ENCODE measurements around the gene NHERF1. TPM values are rescaled to one million over a fixed set of nuclear protein-coding genes. Genes with fewer than 3 reads are reported as not detected.

NHERF1 gene
- total and polyA plus RNA-seq, 2 of the 8 experiments (the other 6 are each of a cell fraction or from before 2014, with no cell fraction given) = 92.9 to 99.2 TPM

DNA sequence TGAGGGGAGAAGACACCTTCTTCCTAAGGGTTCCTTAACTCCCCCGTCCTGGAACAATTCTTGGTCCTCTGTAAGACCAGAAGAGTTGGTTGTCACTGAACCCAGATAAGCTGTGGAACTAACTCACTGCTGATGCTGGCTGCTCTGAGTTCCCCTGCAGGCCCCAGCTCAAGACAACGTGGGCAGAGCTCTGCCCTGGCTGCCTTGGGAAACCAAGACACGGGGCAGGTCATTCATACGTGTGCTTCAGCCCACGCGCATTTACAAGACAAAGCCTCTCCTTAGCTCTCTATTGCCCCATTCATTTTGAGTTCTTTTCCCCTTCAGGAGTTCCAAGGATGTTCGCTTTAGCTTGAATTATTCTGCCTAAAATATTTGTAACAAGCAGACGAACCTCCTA lies 31.1 kb downstream of the NHERF1 start:
- no peak overlapping the region for H3K4me3 ChIP-seq (ENCODE audit: extremely low read depth in 1 of 4, insufficient read depth in 2 of 4, low read depth in 3 of 4, low read length in 4 of 4)
- no peak overlapping the region for H3K27ac ChIP-seq (ENCODE audit: low read depth, low read length)
- no peak overlapping the region for H3K9ac ChIP-seq (replicated peaks in 1 of 4; ENCODE audit: extremely low read depth in 1 of 4, low read depth in 3 of 4, low read length in 3 of 4)
- H2BK15ac ChIP-seq (ENCODE audit: low read length) = no peak overlapping the region
- no peak overlapping the region for H3K23ac ChIP-seq (ENCODE audit: insufficient read length)
- H4K91ac ChIP-seq (replicated peaks; ENCODE audit: insufficient read length, low read length) = no peak overlapping the region
- H2AK5ac ChIP-seq (ENCODE audit: low read depth, low read length) = no peak overlapping the region
- H3K4ac ChIP-seq (replicated peaks; ENCODE audit: insufficient read length, low read depth, low read length) = no peak overlapping the region
- no peak overlapping the region for H2AFZ ChIP-seq (ENCODE audit: low read length)
- no peak overlapping the region for H3K4me2 ChIP-seq (ENCODE audit: insufficient read depth in 1 of 2, low read depth in 2 of 2, low read length in 2 of 2)
- H3K4me1 ChIP-seq (replicated peaks in 1 of 4; ENCODE audit: control insufficient read depth in 3 of 4, insufficient read depth in 4 of 4, low read length in 3 of 4) = peaks cover 0 to 9% (median 6%) of the 10 kb centered on the region in 4 experiments; a peak in 5 of 7 replicates
- H2BK5ac ChIP-seq (ENCODE audit: low read depth, low read length) = no peak overlapping the region
- H2BK120ac ChIP-seq (replicated peaks; ENCODE audit: low read depth, low read length) = no peak overlapping the region
- no peak overlapping the region for H4K5ac ChIP-seq (ENCODE audit: insufficient read length, low read depth, low read length)
- ChIA-PET POLR2A (ENCODE audit: partially characterized antibody) (interaction anchor here (0.6 kb wide), 1 partner anchor 12 kb away, joined by 3 read pairs; no protein-coding TSS in a partner anchor), CTCF (ENCODE audit: partially characterized antibody) (interaction anchor here (1.0 to 99.6 kb wide), 12 partner anchors 9 to 122 kb away, joined by 3 to 2981 read pairs (median 9); partner anchors contain the start of genes FDXR, GRIN2C, NHERF1 and RAB37)
- H3K27me3 ChIP-seq (replicated peaks in 1 of 4; ENCODE audit: control insufficient read depth in 3 of 4, extremely low read depth in 1 of 4, insufficient read depth in 3 of 4, low read length in 3 of 4) = no peaks in the 10 kb centered on the region
- no peak for DNase-seq (ENCODE audit: low read depth in 1 of 2, low spot score in 2 of 2)
- no peaks in the 10 kb centered on the region for H3K9me3 ChIP-seq (ENCODE audit: insufficient read depth in 2 of 2, low read depth in 1 of 2, low read length in 1 of 2)
- FAIRE-seq = no peak
- H3K79me2 ChIP-seq (ENCODE audit: control insufficient read depth in 1 of 2, insufficient read depth in 2 of 2, low read length in 2 of 2) = peaks cover 0 to 24% of the 10 kb centered on the region in 2 experiments; a peak in 2 of 4 replicates
- H3K18ac ChIP-seq (ENCODE audit: extremely low read depth, low read length) = no peak overlapping the region
- peaks cover 9% of the 10 kb centered on the region for H3K23me2 ChIP-seq (ENCODE audit: low read depth, low read length)
- no peak overlapping the region for H2BK12ac ChIP-seq (ENCODE audit: low read depth, low read length)
- H3K14ac ChIP-seq (ENCODE audit: insufficient read length) = no peak overlapping the region
- WGBS, 2 experiments (ENCODE audit: extremely low coverage in 1 of 2, insufficient coverage in 1 of 2, insufficient read length in 1 of 2, insufficient replicate concordance in 2 of 2, low coverage in 1 of 2, low lambda C conversion rate in 2 of 2, missing lambda C conversion rate in 1 of 2) = 94% methylated on average over 8 of the region's 8 CpGs; no CpG with 5 or more reads in 1 of the 2 experiments
- H4K8ac ChIP-seq (ENCODE audit: extremely low read depth, insufficient read depth, low read length) = no peak overlapping the region
- peaks cover 14% of the 10 kb centered on the region for H3K79me1 ChIP-seq (ENCODE audit: low read depth, low read length)
- H4K20me1 ChIP-seq (replicated peaks in 1 of 2; ENCODE audit: control insufficient read depth in 1 of 2, insufficient read depth in 2 of 2, low read length in 2 of 2) = peaks cover 3 to 7% of the 10 kb centered on the region in 2 experiments
- TF ChIP-seq KDM5A (IDR thresholded peaks at IDR 0.05; ENCODE audit: low read length) = no peak
- H2BK20ac ChIP-seq (ENCODE audit: low read length) = no peak overlapping the region
- no peak overlapping the region for H3K56ac ChIP-seq (replicated peaks; ENCODE audit: insufficient read length, low read depth, low read length)
- peaks cover 0 to 9% (median 0%) of the 10 kb centered on the region in 4 experiments; a peak in 3 of 8 replicates for H3K36me3 ChIP-seq (ENCODE audit: control insufficient read depth in 2 of 4, insufficient read depth in 4 of 4, low read length in 3 of 4)

Data from H1 (cell line).